NT2/D1 (cell line): Measurements from ENCODE around the gene STPG2.
"Not testable (repeated sequence)": the region's sequence is repeated elsewhere in the genome, so short reads cannot be mapped to it uniquely, and the experiment has no call there.

Source experiments
- DNase-seq: peaks from one replicate; pipeline ENCODE4 v3.0.0-alpha.2; 2011; ENCODE audit warnings: low read depth, low spot score
- H3K27me3 ChIP-seq: 2 replicates; pipeline ENCODE4 v1.6.0; 2011; ENCODE audit warnings: mild to moderate bottlenecking; ENCODE audit not compliant: insufficient read length, insufficient read depth
- H3K36me3 ChIP-seq: 2 replicates; pipeline ENCODE4 v1.6.1; 2011; ENCODE audit warnings: mild to moderate bottlenecking, low read length, mixed read lengths; ENCODE audit not compliant: insufficient read depth, insufficient read length
- H3K4me1 ChIP-seq: 2 replicates; pipeline ENCODE4 v1.5.1; 2011; ENCODE audit not compliant: insufficient read depth, insufficient read length
- H3K4me3 ChIP-seq: 2 replicates; pipeline ENCODE4 v1.5.1; 2011; ENCODE audit warnings: low read depth; ENCODE audit not compliant: insufficient read length
- H3K9ac ChIP-seq: 2 replicates; pipeline ENCODE4 v1.6.0; 2011; ENCODE audit warnings: low read depth; ENCODE audit not compliant: insufficient read length
- H3K9me3 ChIP-seq: 2 replicates; pipeline ENCODE4 v1.5.1; 2011; ENCODE audit warnings: mild to moderate bottlenecking, low read length; ENCODE audit not compliant: insufficient read depth
- SUZ12 ChIP-seq: IDR thresholded peaks from 2 replicates; pipeline ENCODE4 v1.6.1; 2011; ENCODE audit not compliant: insufficient read length, insufficient read depth; ENCODE audit errors: extremely low read depth
- YY1 ChIP-seq: IDR thresholded peaks from 2 replicates; pipeline ENCODE4 v1.6.1; 2011; ENCODE audit not compliant: insufficient read length, insufficient read depth
- ZNF274 ChIP-seq: IDR thresholded peaks from 2 replicates; pipeline ENCODE4 v1.6.1; 2011; ENCODE audit warnings: mild to moderate bottlenecking, low read depth, low read length

STPG2 gene

DNA sequence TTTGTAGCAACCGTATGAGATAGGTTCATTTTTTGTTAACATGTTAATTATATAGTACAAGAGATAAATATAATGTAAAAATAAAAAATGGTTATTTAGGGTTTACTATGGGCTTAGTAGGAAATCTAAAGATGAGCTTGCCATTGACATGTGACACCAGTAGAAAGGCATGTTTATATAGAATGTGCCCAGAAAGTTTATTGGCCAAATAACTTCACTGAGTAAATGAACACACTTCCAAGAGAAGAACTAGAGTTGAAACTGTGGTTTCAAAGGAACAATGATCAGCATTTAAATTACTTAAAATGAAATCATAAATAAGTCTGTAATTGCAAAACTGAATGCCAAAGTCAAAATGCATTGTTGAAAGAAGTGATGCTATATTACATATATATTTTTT lies 503.3 kb downstream of the STPG2 start:
- no peaks in the 10 kb centered on the region for H3K9me3 ChIP-seq
- no peaks in the 10 kb centered on the region for H3K36me3 ChIP-seq
- no peak overlapping the region for H3K9ac ChIP-seq
- no peaks in the 10 kb centered on the region for H3K4me1 ChIP-seq
- H3K27me3 ChIP-seq: no peaks in the 10 kb centered on the region
- DNase-seq: no peak
- TF ChIP-seq SUZ12 (no peak), ZNF274 (no peak), YY1 (no peak)
- no peak overlapping the region for H3K4me3 ChIP-seq

DNA sequence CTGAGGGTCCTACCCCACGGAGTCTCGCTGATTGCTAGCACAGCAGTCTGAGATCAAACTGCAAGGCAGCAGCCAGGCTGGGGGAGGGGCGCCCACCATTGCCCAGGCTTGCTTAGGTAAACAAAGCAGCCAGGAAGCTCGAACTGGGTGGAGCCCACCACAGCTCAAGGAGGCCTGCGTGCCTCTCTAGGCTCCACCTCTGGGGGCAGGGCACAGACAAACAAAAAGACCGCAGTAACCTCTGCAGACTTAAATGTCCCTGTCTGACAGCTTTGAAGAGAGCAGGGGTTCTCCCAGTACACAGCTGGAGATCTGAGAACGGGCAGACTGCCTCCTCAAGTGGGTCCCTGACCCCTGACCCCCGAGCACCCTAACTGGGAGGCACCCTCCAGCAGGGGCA lies 509.4 kb downstream of the STPG2 start:
- H3K27me3 ChIP-seq, H3K4me1 ChIP-seq, H3K36me3 ChIP-seq, H3K9me3 ChIP-seq, H3K9ac ChIP-seq, H3K4me3 ChIP-seq, DNase-seq: not testable (repeated sequence)

DNA sequence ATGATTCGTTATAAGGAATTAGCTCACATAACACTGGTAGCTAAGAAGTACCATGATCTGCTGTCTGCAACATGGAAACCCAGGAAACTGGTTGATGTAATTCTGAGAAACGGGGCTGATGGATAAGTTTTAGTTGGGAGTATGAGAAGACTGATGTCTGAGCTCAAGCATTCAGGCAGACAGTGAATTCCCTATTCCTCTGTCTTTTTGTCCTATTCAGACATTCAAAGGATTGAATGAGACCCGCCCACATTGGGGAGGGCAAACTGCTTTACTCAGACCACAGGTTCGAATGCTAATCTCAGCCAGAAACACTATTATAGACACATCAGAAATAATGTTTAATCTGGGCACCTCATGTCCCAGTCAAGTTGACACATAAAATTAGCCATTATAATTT lies 515.5 kb downstream of the STPG2 start:
- H3K4me1 ChIP-seq: no peaks in the 10 kb centered on the region
- no peaks in the 10 kb centered on the region for H3K9me3 ChIP-seq
- DNase-seq: no peak
- no peak overlapping the region for H3K9ac ChIP-seq
- H3K4me3 ChIP-seq: no peak overlapping the region
- H3K27me3 ChIP-seq: no peaks in the 10 kb centered on the region
- no peak for TF ChIP-seq SUZ12
- TF ChIP-seq ZNF274: no peak
- no peak for TF ChIP-seq YY1
- no peaks in the 10 kb centered on the region for H3K36me3 ChIP-seq

DNA sequence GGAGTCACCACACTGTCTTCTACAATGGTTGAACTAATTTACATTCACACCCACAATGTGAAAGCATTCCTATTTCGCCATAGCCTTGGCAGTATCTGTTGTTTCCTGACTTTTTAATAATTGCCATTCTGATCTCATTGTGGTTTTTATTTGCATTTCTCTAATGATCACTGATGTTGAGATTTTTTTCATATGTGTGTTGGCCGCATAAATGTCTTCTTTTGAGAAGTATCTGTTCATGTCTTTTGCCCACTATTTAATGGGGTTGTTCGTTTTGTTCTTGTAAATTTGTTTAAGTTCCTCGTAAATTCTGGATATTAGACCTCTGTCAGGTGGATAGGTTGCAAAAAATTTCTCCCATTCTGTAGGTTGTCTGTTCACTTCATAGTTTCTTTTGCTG lies 519.1 kb downstream of the STPG2 start:
- no peaks in the 10 kb centered on the region for H3K9me3 ChIP-seq
- no peak for DNase-seq
- H3K27me3 ChIP-seq: no peaks in the 10 kb centered on the region
- H3K4me3 ChIP-seq: no peak overlapping the region
- no peaks in the 10 kb centered on the region for H3K36me3 ChIP-seq
- TF ChIP-seq YY1: no peak
- no peak for TF ChIP-seq ZNF274
- TF ChIP-seq SUZ12: no peak
- H3K9ac ChIP-seq: no peak overlapping the region
- no peaks in the 10 kb centered on the region for H3K4me1 ChIP-seq

DNA sequence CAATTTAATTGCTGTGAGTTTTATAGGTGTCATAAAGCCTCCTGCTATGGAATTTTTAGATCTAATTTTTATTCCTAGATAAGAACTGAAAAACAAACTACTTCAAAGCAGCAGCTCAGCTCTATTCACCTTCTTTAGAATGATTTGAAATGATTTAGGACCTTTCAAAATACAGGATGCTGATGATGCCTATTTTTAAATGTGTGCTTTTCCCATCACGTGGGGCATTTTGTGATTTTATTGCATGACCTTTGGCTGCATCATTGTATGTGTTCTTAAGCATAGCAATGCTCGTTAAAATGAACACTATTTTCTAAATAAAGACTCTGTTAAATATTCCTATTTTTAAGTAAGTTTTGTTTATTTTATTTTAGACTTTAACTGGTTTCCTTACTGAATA lies 537.3 kb downstream of the STPG2 start:
- H3K9ac ChIP-seq: no peak overlapping the region
- TF ChIP-seq YY1: no peak
- TF ChIP-seq SUZ12: no peak
- TF ChIP-seq ZNF274: no peak
- H3K9me3 ChIP-seq: no peaks in the 10 kb centered on the region
- no peaks in the 10 kb centered on the region for H3K4me1 ChIP-seq
- DNase-seq: no peak
- H3K4me3 ChIP-seq: no peak overlapping the region
- H3K36me3 ChIP-seq: no peaks in the 10 kb centered on the region
- H3K27me3 ChIP-seq: no peaks in the 10 kb centered on the region

DNA sequence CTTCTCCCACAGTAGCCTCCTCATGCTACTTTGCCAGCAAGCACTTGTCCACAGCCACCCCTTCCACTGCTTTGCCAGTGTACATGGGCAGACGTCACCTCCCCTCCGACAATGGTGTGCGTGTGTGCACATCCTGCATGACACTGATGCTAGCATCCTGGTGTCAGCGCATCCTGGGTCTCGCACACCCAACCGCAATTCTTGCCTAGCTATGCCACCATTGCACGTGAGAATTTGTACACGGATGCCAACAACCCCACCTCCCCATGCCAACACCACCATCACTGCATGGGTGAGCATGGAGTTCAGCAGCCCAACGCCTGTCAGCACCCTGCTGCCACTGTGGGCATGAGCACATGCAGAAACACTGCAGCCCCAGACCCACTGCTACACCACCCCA lies 550.0 kb downstream of the STPG2 start:
- H3K27me3 ChIP-seq: no peaks in the 10 kb centered on the region
- H3K4me3 ChIP-seq: no peak overlapping the region
- H3K4me1 ChIP-seq: no peaks in the 10 kb centered on the region
- no peak for TF ChIP-seq ZNF274
- no peak for TF ChIP-seq YY1
- TF ChIP-seq SUZ12: no peak
- no peak overlapping the region for H3K9ac ChIP-seq
- DNase-seq: no peak
- H3K36me3 ChIP-seq: no peaks in the 10 kb centered on the region
- no peaks in the 10 kb centered on the region for H3K9me3 ChIP-seq

DNA sequence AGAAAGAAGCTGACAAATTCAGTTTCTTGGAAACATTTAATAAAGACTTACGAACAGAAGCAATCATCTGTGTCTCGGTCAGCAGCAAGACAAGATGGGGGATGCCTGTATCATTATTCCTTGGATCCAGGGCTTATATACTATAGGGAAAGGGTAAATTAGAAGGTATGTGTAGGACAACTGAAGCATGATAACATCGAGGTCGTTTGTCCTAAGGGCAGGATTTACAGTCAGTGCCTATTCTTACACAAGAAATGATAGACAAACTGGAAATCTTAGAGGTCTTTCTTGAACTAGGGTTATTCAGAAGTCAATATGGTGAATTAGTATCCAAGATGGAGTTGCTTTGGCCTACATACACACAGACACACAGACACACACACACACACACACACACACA lies 553.0 kb downstream of the STPG2 start:
- no peak overlapping the region for H3K9ac ChIP-seq
- H3K9me3 ChIP-seq: no peaks in the 10 kb centered on the region
- no peaks in the 10 kb centered on the region for H3K36me3 ChIP-seq
- H3K4me3 ChIP-seq: no peak overlapping the region
- H3K27me3 ChIP-seq: no peaks in the 10 kb centered on the region
- DNase-seq: no peak
- TF ChIP-seq SUZ12 (no peak), YY1 (no peak), ZNF274 (no peak)
- H3K4me1 ChIP-seq: no peaks in the 10 kb centered on the region

DNA sequence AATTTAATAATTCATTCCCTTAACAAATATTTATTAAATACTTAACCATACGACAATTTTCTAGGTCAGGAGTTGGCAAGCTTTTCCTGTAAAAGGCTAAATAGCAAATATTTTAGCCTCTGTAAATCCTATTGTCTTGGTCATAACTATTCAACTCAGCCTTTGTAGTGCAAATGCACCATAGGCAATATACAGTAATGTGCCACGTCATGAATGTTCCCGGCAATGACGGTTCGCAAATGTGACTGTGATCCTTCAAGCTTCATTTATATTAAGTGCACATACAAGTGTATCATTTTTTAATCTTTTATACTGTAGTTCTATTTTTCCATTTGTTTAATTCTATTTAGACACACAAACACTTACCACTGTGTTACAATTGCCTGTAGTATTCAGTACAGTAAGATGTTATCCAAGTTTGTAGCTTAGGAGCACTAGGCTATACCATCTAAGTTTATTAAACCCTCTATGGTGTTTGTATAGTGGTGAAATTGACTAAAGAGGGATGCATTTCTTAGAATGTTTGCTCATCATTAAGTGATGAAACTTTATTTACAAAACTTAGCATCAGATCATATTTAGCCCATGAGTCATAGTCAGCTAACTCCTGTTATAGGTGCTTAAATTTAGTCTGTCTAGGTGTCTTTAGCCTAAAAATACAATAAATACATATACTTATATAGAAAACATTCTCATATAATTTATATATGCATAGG lies 553.6 kb downstream of the STPG2 start:
- no peak for DNase-seq
- Histone ChIP-seq H3K4me1 (no peaks in the 10 kb centered on the region), H3K4me3 (no peak overlapping the region), H3K9ac (no peak overlapping the region), H3K36me3 (no peaks in the 10 kb centered on the region), H3K9me3 (no peaks in the 10 kb centered on the region), H3K27me3 (no peaks in the 10 kb centered on the region)
- TF ChIP-seq SUZ12 (no peak), YY1 (no peak)
